Activated gamma-delta T cell treated with Interleukin-2 at 50 U/mL for 16 hours (primary cell): ENCODE measurements around the gene CCSAP.

Experiments
- DNase-seq: peaks from one replicate; pipeline ENCODE4 v3.0.0-alpha.2; 2020

The CCSAP gene

GRCh38 chr1:229284887-229285286 is 58.0 kb downstream of the CCSAP start:
- no peak for DNase-seq

- DNase-seq: no peak
Observed at GRCh38 chr1:229283183-229283611, 59.6 kb downstream of the CCSAP start.

- no peak for DNase-seq
Observed at GRCh38 chr1:229282295-229282823, 60.5 kb downstream of the CCSAP start.

- no peak for DNase-seq
Observed at GRCh38 chr1:229281339-229281926, 61.4 kb downstream of the CCSAP start.

- no peak for DNase-seq
Observed at GRCh38 chr1:229280921-229281320, 61.9 kb downstream of the CCSAP start.

DNA sequence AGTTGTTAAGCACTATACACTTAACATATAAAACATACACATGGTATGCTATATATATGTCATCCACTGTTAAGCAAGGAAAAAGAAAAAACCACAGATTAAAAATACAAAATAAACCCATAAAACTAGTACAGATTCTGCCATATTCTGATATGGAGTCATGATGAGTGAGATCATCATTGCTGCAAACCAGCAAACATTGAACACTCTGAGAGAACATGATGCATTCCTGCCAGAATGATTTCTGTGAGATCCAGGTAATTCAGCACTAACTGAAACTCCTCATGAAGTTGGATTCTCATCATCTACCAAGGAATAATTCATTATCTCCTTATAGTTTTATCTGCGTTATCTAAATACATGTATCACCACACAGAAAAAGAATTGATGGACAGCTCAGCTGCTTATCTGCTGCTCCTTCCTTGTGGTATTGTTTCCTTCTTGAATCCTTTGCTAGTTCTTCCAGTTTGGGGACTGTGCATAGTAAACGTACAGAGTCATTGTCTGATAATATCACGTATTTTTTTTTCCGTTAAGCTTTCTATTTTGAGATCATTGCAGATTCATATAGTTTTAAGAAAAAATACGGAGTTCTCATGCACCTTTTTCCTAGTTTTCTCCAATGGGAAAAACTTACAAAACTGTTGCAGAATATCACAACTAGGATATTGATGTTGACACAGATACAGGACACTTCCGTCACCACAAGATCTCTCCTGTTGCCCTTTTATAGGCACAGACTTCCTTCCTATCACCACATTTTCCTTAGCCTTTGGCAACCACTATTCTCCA is 62.6 kb downstream of the CCSAP start:
- DNase-seq: no peak

GRCh38 chr1:229279242-229279641 is 63.6 kb downstream of the CCSAP start:
- DNase-seq: no peak

DNA sequence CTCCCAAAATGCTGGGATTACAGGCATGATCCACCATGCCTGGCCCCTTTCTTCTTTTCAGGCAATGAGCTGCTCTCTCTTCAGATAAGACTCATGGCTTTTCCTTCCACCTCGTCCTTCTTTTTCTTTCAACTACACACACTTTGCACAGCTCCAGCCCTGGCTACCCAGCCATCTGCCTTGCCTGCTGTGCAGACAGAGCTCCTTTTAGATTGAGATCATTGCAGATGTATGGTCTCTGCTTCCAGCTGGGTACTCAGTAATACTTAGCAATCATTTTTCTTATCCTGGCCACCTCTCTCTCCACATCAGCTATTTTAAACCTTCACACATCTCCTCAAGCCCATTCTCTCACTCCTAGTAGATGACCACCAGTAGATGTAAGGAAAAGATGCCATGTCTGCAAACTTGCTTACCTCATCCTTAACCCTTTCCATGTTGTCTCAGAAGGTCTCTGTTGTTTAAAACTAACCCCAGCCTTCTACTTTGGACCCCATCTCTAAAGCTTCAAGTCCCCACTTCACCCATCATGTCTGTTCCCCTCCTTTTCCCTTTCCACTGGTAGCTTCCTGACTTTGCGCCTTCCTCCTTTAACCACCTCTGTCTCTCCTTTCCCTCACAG is 64.6 kb downstream of the CCSAP start:
- no peak for DNase-seq

- no peak for DNase-seq
Observed at GRCh38 chr1:229275005-229275404, 67.8 kb downstream of the CCSAP start.

DNA sequence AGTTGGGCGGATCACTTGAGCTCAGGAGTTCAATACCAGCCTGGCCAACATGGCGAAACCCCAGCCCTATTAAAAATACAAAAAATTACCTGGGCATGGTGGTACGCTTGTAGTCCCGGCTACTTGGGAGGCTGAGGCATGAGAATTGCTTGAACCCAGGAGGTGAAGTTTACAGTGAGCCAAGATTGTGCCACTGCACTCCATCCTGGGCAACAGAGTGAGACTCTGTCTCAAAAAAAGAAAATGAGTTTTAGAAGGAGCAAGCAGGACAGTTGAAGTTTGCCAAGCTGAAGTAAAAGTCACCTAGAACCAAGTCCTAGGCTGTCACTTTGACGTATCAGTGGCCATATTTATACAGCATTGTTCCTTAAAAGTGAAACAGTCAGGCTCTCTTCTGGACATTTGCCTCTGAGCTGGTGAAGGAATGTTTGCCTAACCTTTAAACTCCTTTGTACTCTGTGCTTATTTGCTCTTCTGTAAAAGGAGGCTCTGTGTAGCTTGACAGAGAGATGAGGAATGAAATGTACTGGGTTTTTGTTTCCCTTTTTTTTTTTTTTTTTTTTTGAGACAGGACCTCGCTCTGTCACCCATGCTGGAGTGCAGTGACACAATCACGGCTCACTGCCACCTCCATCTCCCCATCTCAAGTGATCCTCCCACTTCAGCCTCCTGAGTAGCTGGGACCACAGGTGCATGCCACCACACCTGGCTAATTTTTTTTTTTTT is 69.2 kb downstream of the CCSAP start:
- no peak for DNase-seq

DNA sequence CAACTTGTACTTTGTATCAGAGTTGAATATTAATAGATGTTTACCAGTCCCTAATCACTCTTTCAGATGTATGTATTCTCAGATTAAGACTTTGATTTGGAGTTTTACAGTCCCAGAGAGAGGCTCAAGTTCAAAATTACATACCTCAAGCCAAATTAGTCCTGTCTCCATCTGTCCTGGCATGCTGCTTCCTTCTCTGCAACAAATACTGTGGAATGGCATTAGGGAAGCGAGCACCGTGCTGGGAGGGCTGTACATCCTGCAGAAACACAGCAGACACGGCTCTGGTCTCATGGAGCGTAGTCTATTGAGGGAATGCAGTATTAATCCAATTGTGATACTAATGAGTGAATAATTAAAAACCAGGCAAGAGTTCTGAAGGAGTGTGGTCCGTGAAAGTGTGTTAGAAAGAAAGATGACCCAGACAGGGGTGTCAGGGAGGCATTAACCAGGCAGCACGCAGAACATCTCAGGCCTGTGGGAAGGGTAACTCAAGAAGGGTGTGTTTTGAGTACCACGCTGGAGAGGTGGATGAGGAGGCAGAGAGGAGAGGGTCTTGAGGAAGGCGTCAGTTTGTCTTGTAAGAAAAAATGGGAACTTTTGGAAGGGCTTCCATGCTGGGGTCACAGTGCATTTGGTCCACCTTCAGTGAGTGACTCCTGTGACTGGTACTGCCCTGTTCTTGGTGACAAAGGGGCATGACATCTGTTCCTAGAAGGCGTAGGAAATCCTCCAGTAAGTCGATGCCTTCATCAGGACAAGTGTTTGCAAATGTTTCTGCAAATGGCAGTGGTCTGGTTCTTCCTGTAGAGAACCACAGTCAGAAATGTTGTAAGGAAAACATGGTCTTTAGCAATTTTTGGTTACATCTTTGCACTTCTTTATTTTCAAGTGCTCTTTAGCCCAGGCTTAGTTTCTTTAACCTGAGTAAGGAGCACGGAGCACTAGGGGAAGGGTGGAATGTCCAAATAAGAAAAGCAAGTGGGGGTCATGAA is 70.4 kb downstream of the CCSAP start:
- no peak for DNase-seq

- DNase-seq: peak; percentile 28
Observed at GRCh38 chr1:229271448-229272159, 71.2 kb downstream of the CCSAP start.
